Measurements from ENCODE around the gene KRTAP1-5.
"Not testable (repeated sequence)": the region's sequence is repeated elsewhere in the genome, so short reads cannot be mapped to it uniquely, and the experiment has no call there.

KRTAP1-5 gene, protein sequence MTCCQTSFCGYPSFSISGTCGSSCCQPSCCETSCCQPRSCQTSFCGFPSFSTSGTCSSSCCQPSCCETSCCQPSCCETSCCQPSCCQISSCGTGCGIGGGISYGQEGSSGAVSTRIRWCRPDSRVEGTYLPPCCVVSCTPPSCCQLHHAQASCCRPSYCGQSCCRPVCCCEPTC

DNA sequence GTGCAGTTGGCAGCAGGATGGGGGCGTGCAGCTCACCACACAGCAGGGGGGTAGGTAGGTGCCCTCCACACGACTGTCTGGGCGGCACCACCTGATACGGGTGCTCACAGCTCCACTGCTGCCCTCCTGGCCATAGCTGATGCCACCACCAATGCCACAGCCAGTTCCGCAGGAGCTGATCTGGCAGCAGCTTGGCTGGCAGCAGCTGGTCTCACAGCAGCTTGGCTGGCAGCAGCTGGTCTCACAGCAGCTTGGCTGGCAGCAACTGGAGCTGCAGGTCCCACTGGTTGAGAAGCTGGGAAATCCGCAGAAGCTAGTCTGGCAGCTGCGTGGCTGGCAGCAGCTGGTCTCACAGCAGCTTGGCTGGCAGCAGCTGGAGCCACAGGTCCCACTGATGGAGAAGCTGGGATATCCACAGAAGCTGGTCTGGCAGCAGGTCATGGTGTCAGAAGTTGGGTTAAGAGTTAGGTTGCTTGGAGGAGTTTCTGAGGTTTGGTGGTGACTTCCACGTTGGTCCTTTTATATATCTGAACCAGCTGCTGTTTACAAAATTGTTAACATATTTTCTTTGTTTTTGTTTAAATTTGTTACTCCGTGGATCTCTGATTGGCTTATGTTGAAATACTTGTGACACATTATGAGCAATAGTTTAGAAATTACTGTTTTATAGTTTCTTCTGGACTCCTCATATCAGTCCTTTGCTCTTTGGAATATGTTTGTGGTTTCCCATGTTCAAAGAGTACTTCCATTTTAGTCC, at the start of gene KRTAP1-5:
Gene KRTAP1-5, minus strand, starts transcription at position 494 of the 757 bp plus-strand sequence. Its CDS starts 53 bp downstream, at position 441.
- no peak for DNase-seq

DNA sequence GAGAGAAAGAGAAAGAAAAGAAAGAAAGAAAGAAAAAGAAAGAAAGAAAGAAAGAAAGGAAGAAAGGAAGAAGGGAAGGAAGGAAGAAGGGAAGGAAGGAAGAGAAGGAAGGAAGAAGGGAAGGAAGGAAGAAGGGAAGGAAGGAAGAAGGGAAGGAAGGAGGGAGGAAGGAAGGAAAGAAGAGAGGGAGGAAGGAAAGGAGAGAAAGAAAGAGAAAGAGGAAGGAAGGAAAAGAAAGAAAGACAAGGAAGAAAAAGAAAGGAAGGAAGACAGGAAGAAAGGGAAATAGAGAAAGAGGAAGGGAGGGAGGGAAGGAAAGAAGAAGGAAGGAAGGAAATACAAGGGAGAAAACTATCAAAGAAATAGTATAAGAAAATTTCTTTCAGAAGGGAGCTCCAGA, 49.8 kb upstream of the KRTAP1-5 start:
- DNase-seq: no peak

DNA sequence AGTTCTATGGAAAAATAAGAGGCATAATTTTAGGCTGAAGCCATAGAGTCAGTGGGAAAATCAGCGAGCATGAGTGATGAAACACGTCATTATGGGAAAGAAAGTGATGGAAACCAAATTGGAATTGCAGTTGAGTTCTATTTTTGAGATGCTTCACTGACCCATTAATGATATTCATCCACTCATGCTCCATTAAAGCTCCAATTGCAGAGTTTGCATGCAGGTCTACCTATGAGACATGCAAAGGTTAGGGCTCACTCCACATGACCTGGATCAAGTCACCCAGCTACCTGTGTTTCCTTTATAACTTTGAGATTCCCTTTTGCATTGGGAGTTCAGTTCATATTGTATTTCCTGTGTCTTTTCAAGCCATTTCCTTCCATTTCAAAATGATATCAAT, 46.7 kb upstream of the KRTAP1-5 start:
- no peak for DNase-seq

DNA sequence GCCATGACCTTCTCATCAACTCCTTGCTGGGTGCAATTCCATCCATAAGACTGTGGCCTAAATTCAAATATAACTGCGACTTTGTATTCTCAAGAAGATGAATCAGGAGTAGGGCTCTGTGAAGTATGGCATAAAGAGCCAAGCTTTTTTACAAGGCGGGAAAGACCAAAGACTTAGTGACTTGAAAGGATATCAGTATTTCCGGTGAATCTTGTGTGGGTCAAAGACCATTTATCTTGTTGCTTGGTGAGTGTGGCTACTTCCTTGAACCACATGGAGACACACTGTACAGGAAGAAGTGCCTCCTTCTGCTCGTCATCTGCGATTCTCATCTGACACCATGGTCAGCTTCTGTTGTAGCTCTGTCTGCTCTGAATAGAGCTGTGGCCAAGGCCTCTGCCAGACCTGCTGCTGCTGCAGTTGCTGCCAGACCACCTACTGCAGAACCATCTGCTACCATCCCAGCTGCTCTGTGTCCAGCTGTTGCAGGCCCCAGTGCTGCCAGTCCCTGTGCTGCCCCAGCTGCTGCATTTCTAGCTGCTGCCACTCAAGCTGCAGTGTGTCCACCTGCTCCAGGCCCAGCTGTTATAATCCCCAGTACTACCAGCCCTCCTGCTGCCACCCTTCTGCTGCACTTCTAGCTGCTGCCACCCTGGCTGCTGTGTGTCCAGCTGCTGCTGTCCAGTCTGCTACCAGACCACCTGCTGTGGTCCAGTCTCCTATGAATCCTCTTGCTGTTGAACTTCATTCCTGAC, 44.8 kb upstream of the KRTAP1-5 start:
- DNase-seq: no peak

DNA sequence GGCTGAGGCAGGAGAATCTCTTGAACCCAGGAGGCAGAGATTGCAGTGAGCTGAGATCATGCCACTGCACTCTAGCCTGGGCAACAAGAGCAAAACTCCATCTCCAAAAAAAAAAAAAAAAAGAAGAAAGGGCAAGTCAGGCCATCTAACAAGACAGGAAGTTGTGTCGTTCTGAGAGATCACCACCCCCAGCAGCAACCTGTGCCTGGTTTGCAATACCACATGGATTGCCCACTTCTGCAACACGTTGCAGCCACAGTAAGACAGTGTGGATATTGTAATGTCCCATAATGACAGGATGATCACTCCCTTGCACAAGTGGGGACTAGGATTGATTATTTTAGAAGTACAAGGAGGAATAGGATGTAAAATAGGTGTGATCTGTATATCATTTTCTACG, 42.0 kb upstream of the KRTAP1-5 start:
- no peak for DNase-seq

DNA sequence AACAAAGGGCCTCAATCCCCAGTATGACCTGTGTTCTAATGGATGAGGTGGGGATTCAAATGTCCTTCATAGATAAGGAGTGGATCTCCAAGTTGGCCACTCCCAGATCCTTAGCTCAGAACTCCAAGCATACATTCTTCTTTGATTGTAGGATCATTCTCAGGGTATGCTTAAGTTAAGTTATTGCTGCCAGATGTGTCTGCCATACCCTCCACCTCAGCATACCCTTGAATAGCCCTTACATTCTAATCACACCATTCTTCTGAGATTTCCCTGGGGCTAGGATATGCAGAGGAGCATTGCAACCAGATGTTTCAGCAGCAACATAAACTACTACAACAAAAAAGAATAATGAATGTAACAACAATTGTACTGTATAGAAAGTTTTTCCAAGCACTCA, 40.3 kb upstream of the KRTAP1-5 start:
- no peak for DNase-seq

DNA sequence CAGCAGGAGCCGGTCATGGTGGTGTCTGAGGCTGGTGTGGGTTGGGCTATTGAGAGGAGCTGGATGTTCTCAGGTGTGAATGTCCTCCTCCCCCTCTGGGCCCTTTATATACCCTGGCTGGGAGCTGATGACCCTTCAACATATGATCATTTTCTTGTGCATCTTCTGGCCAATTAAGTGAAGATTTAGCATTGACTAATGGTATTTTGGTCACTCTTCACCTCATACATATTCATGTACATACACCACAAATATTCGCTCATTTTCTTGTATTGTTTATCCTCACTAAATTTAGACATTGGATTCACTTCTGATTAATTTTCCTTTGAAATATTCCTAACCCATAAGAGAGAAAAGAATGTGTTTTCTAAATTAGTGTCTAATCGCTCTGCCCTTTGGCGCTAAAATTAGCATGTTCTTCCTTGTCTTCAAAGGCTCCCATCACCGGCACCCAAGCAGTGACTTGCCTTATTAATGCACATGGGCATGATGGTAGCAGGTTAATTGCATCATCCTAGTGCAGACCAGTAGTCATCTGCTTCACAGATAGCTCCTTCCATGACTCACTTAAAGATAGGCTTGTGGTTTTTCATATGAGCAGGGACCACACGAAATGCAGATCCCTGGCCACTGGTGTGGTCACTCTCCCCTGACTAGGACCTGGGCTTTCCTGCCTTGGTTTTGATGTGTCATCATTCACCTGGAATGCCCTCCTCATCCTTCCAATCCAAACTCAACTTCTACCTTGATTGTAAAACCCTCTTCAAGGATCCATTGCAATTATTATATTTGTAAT, 39.0 kb upstream of the KRTAP1-5 start, which contains the start of gene KRTAP2-4:
Gene KRTAP2-4, minus strand, starts transcription at position 51 of the 796 bp plus-strand sequence. Its CDS starts 34 bp downstream, at position 17.
- no peak for DNase-seq

DNA sequence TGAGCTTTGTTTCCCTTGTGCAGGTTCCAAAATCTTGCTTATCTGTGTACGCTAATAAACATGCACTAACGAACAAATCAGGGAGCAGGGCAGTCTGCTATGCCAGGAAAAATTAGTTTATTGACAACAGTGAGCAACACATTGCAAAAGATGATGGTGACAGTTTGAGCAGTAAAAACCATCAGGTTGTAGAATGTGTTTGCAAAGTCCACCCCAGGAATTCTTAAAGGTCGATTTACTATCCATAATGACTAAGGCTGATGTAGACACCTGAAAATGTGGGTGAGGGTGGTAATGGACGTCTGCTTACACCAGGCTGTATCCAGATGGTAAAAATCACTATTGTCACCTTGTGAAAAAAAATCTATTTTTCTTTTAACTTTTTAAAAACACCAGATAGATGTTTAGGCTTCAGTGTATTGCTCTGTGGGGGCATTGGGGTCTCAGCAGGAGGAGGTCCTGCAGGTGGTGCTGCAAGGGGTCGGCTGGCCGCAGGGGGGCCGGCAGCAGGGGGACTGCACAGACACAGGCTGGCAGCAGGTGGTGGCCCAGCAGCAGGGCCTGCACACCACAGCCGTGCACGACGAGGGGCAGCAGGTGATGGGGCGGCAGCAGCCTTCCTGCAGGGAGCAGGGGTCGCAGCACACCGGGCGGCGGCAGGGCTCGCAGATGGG, 38.1 kb upstream of the KRTAP1-5 start:
- DNase-seq: not testable (repeated sequence)

DNA sequence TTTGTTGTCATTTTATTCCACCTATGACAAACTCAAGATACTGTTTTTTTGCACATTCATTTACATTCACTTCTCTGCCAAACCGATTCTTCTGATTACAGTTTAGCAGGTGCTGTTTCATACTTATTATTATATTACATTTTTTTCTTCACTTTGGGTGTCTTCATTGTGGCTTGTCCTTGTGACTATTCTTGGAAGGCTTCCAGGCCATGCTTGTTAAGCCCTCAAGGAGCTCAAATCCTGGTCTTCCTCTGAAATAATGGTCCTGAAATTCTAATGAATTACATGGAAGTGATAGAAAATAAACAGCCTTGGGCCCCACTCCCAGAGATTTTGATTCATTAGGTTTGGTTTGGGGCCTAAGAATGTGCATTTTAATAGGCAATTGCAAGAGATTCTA, 37.3 kb upstream of the KRTAP1-5 start:
- DNase-seq: no peak

DNA sequence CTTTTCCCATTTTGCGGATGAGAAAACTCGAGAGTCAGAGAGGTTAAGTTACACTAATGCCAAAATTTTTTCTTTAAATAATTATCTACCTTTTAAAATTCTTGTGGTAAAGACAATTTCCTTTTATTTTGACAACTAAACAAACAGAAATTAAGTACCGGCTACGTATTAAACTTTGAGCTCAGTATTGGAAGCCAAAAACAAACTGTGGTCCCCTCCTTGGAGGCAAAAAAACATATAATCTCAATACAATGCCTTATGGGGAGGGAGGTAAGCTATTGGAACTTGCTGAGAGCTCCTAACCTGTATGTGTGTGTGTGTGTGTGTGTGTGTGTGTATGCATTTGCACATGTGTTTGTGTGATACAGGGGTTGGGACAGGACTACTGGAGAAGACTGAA, 36.4 kb upstream of the KRTAP1-5 start:
- DNase-seq: no peak

DNA sequence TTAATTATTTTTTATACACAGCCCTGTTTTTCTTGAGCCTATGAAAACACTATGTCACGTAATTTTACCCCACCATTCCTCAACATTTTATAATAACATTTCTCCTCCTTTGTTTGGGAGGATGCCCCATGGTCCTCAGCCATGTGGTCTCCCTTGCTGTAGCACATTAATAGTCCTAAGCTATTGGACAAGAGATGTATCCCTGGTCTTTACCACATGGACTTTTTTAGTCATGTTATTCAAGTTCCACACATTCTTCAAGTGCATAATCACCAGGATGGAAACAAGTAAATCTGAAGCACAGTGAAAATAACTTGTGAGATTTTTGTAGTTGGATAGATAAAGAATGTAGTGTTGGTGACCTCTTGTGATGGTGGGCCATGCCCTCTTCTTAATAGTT, 35.0 kb upstream of the KRTAP1-5 start:
- DNase-seq: no peak

DNA sequence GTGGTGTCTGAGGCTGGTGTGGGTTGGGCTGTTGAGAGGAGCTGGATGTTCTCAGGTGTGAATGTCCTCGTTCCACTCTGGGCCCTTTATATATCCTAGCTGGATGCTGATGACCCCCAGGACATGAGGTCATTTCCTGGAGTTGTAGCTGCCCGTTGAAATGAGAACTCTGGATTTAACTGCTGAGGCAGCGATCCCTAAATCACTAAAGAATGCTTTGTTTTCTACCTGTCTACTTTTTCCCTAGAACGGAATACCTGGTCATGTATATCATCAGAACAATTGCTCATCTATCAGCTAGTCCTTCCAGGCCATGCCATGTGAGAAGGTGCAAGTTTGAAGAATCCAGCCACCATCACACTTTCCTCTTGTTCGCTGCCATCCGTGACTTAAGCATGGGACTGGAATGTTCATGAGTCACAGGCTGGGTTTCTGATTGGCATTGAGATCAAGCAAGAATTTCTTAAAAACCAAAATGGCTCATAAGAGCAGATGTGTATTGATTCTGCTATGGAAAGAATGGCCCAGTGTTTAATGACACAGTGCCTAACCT, 33.1 kb upstream of the KRTAP1-5 start, which contains the start of gene KRTAP2-3:
Gene KRTAP2-3, minus strand, starts transcription at position 63 of the 553 bp plus-strand sequence. CDS start 64 bp downstream, outside the sequence.
- no peak for DNase-seq

DNA sequence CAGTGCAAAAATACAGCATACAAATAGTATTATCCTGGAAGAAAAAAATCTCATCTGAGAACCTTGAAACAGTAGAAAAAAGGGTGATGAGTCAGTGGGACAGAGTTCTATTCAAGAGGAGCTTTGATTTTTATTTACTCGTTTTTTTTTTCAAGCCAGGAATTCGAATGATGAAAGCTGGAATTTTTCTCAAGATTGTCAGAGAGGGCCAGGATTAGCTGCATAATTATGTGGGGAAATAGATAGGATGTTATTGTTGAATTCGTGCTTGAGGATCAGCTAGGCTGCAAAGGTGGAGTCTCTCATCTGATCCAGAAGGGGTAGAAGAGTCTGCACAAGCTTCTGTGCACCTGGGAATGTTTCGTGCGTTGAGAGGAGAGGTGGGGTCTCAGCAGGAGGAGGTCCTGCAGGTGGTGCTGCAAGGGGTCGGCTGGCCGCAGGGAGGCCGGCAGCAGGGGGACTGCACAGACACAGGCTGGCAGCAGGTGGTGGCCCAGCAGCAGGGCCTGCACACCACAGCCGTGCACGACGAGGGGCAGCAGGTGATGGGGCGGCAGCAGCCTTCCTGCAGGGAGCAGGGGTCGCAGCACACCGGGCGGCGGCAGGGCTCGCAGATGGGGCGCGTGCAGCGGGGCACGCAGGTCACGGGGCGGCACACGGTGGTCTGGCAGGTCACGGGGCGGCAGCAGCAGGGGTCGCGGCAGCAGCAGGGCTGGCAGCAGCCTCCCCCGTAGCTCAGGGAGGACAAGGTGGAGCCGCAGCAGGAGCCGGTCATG, 32.5 kb upstream of the KRTAP1-5 start:
- not testable (repeated sequence) for DNase-seq

DNA sequence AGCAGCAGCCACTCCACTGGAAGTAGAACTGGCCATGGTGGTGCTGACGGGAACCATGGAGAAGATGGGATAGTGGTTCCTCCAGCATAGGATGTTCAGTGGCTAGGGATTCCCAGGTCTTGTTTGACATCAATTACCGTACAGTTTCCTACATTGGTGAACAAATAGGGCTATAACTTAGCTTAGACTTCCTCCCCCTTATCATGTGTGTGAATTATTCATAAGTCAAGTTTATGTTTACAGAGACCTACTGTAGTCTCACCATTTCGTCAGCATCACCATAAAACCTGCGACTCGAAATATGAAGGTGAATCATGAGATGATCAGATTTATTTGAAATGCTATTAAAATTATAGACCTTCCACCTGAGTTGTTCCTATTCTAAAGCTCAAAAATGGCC, 31.7 kb upstream of the KRTAP1-5 start:
- no peak for DNase-seq

DNA sequence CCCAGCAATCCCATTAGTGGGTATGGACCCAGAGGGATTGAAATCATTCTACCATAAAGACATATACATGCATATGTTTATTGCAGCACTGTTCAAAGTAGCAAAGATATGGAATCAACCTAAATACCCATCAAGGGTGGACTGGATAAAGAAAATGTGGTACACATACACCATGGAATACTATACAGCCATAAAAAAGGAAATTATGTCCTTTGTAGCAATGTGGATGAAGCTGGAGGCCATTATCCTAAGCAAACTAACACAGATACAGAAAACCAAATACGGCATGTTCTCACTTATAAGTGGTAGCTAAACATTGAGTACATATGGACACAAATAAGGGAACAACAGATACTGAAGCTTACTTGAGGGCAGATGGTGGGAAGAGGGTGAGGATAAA, 30.5 kb upstream of the KRTAP1-5 start:
- no peak for DNase-seq

DNA sequence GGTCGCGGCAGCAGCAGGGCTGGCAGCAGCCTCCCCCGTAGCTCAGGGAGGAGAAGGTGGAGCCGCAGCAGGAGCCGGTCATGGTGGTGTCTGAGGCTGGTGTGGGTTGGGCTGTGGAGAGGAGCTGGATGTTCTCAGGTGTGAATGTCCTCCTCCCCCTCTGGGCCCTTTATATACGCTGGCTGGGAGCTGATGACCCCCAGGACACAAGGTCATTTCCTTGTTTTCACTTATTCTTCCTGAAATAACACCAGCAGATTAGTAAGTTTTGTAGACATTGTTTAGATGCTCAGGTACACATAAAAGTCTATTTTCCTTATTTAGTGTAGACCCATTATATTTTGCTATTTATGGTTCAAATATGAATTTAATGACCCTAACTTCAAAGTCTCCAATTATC, 28.1 kb upstream of the KRTAP1-5 start, which contains the start of gene KRTAP2-2:
Gene KRTAP2-2, minus strand, starts transcription at position 101 of the 400 bp plus-strand sequence. Its CDS starts 19 bp downstream, at position 82.
- not testable (repeated sequence) for DNase-seq

DNA sequence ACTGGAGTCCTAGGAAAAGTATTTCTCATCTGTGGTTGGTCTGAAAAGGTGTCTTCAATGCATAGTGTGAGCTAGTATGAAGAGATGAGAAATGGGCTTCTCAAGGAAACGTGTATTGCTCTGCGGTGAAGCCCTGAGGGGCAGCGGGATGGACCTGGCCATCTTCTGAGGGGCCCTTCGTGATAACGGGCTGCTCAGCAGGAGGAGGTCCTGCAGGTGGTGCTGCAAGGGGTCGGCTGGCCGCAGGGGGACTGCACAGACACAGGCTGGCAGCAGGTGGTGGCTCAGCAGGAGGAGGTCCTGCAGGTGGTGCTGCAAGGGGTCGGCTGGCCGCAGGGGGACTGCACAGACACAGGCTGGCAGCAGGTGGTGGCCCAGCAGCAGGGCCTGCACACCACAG, 27.5 kb upstream of the KRTAP1-5 start:
- not testable (repeated sequence) for DNase-seq

DNA sequence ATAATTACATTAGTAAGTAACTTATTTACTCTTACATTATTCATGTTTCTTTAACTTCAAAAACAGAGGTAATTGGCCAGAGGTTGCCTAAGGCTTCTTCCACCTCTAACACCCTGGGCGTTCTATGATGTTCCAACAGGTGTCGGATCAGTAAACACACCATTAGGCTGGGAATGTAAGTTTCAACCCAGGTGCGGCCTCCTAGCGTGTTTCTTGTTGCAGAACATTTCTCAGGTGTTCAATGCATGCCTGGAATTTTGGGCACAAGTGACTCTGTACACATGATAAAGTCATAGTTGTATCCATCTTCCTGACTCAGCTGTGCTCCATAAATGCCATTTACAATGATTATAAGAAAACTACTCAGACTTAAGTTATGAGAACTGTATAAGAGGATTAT, 27.0 kb upstream of the KRTAP1-5 start:
- DNase-seq: no peak

DNA sequence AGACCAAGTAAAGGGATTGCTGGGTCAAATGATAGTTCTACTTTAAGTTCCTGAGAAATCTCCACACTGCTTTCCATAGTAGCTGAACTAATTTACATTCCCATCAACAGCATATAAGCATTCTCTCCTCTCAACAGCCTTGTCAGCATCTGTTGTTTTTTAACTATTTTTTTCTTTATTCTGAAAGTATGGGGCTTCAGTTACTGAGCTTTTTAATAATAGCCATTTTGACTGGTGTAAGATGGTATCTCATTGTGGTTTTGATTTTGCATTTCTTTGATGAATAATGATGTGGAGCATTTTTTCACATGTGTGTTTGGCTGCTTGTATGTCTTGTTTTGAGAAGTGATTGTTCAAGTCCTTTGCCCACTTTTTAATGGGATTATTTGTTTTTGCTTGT, 25.6 kb upstream of the KRTAP1-5 start:
- no peak for DNase-seq

DNA sequence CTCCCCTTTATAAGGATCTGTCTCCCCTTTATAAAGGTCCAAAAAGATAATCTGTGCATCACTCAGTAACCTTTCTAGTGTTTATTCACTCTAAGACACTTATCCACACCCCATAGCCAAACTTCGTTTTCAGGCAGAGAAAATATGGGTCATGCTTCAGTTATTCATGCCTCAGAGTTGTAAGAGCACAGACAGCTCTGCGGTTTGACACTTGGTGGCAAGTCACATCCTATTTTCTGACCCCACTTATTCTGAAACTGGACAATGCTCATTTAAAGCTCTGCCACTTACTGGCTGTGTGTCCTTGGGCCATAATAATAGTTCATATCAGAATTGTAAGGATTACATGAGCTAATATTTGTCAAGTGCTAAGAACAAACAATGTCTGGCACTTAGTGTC, 22.1 kb upstream of the KRTAP1-5 start:
- no peak for DNase-seq

DNA sequence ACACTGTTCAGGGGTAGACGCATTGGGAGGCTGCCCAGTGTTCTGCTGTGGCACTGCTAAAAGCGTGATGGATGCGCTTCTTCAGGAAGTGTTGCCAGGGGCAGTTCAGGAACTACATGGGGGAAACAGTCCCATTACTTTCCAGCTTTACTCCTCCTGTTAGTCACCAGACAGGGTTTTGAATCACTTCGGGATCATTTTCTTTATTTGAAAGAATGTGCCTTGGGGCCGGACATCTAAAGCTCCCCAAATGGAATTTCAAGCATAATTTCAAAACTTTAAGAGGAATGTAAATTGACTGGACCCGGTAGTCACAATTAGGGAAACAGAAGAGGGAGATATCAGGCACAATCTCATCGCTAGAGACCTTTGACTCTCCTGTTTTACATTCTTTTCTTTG, 21.4 kb upstream of the KRTAP1-5 start:
- no peak for DNase-seq

Data from activated naive CD4-positive, alpha-beta T cell treated with Interleukin-2 at 50 U/mL for 16 hours (primary cell).